Liver (tissue), 3 donors: Measurements from ENCODE around the gene SH3PXD2A.

Source experiments
- ATF3 ChIP-seq: IDR thresholded peaks from 2 replicates; pipeline ENCODE4 v1.6.1; 2016; ENCODE audit warnings: antibody characterized with exemption
- CTCF ChIP-seq: fragments of 150-350 bp; IDR thresholded peaks from 2 replicates; pipeline ENCODE4 v1.5.1; 2017; ENCODE audit warnings: improper control_type of control experiment, low read depth, low read length; ENCODE audit not compliant: missing input control
- HNF4G ChIP-seq: IDR thresholded peaks from 2 replicates; pipeline ENCODE4 v1.6.1; 2016; ENCODE audit warnings: antibody characterized with exemption
- RAD21 ChIP-seq, 2 donors: IDR thresholded peaks; 2 replicates each; pipeline ENCODE4 v1.6.1; 2016; ENCODE audit warnings: antibody characterized with exemption in 2 of 2, mild to moderate bottlenecking in 2 of 2
- TAF1 ChIP-seq: conservative IDR thresholded peaks from 2 replicates; pipeline ENCODE4 v1.6.1; 2016; ENCODE audit warnings: antibody characterized with exemption, mild to moderate bottlenecking
- donor health status: healthy.
- donor health status: healthy.

- no peak for TF ChIP-seq CTCF
- no peak for TF ChIP-seq ATF3
- no peak for TF ChIP-seq HNF4G
- TF ChIP-seq RAD21 (IDR thresholded peaks at IDR 0.05) = no peak
- TF ChIP-seq TAF1 = no peak
Measured at GRCh38 chr10:103669944-103670343, 185.4 kb downstream of the SH3PXD2A start.
